Gastroesophageal sphincter (tissue), 4 donors: ENCODE data around the gene PLPPR3. TPM values are rescaled to one million over a fixed set of nuclear protein-coding genes. Genes with fewer than 3 reads are reported as not detected.

Experiments used
- ATAC-seq: fragments of 150-250 bp; one replicate; pipeline ENCODE4 v1.9.1; 2016; ENCODE audit warnings: mild to moderate bottlenecking, moderate library complexity
- H3K27ac ChIP-seq, 4 donors: fragments of 200-600 bp; sonication (generic) in 3 of 4; 1 replicate in 3 of 4; 2 replicates in 1 of 4; pipeline ENCODE4 v1.5.1; 2016 to 2019
- H3K27me3 ChIP-seq: fragments of 200-600 bp; sonication (generic); one replicate; pipeline ENCODE4 v1.5.1; 2019
- H3K36me3 ChIP-seq, 2 donors: fragments of 200-600 bp; sonication (generic); one replicate each; pipeline ENCODE4 v1.5.1; 2019; ENCODE audit warnings: control low read depth in 1 of 2
- H3K4me1 ChIP-seq, 3 donors: fragments of 200-600 bp; sonication (generic); 1 replicate in 2 of 3; 2 replicates in 1 of 3; pipeline ENCODE4 v1.5.1; 2016 to 2019; ENCODE audit warnings: control low read depth in 2 of 3
- H3K4me3 ChIP-seq, 2 donors: fragments of 200-600 bp; sonication (generic); one replicate each; pipeline ENCODE4 v1.5.1; 2019; ENCODE audit warnings: mild to moderate bottlenecking in 1 of 2, moderate library complexity in 1 of 2
- H3K9me3 ChIP-seq, 3 donors: fragments of 200-600 bp; sonication (generic); one replicate each; pipeline ENCODE4 v1.5.1; 2017 to 2019; ENCODE audit warnings: control low read depth in 2 of 3
- EP300 ChIP-seq: sonication (generic); formaldehyde crosslinking; IDR thresholded peaks from one replicate; pipeline ENCODE4 v1.6.1; 2017; ENCODE audit warnings: antibody characterized with exemption, mild to moderate bottlenecking
- POLR2A ChIP-seq, 2 donors: fragments of 450-650 bp; IDR thresholded peaks; one replicate each; pipeline ENCODE4 v1.6.1; 2017; ENCODE audit warnings: antibody characterized with exemption in 2 of 2, mild to moderate bottlenecking in 2 of 2, moderate library complexity in 1 of 2
- POLR2AphosphoS5 ChIP-seq: sonication (generic); formaldehyde crosslinking; IDR thresholded peaks from one replicate; pipeline ENCODE4 v1.6.1; 2017; ENCODE audit warnings: antibody characterized with exemption
- WGBS, 2 donors: methylation state at CpG; one replicate each; pipeline ENCODE4 v1.1.5; 2018; ENCODE audit warnings: low coverage in 1 of 2; 5-methylcytosine and 5-hydroxymethylcytosine counted together
- total RNA-seq, 4 donors: library from RNA; depleted of rRNA; stranded (reverse); fragments of >200 nt; gene quantifications; one replicate each; pipeline ENCODE4 v1.1.0, GENCODE V29; 2016
- TF ChIP-seq, protein P1 (sequence below), 4 experiments: fragments of 200-600 bp in 2 of 4; fragments of 450-650 bp in 2 of 4; sonication (generic) in 1 of 4; IDR thresholded peaks; one replicate each; pipeline ENCODE4 v1.5.1; 2017 to 2019; ENCODE audit warnings: antibody characterized with exemption in 4 of 4, mild to moderate bottlenecking in 2 of 4, moderate library complexity in 2 of 4

Gene PLPPR3
- total RNA-seq, 4 donors from 2014 or later, result not detected

DNA sequence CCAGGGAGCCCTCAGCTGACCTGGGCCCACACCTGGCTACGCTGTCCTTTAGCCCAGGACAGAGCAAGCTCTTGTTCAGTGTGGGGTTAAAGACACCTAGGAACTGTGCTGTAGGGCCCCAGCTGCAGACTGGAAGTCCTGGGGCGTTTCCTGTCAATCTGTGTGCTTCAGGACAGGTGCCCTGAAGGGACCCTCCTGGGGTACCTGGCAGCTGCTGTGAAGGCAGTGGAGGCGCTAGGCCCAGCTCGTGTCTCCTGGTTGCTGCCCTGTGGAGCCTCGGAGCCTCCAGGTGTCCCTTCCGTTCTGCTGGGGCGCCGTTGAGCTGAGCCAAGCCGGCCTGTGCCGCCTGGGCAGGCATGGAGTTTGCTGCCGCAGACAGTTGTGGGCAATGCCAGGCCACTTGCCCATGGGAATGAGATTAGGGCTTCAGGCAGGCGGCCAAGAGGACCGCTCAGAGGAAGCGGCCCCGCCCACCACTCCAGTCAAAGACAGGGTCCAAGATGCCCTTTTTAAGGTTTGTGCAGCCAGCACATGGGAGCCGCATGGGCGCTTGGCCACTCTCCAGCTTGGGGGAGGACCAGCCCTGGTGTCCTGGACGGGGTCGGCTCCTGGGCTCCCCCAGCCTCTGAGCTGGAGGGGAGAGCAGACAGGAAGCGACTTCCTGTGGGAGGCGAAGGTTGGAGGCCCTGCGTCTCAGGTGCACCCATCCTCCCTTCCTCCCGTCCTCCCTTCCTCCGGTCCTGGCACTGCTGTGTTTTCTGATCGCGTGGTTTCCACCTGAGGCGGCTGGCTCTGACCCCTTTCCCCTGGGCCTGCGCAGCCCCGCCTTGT lies 20.5 kb downstream of the PLPPR3 start:
- 0% methylated on average over 2 of the region's 29 CpGs; no CpG with 5 or more reads in 1 of the 2 donors for WGBS, 2 donors
- H3K9me3 ChIP-seq, result no peaks in the 10 kb centered on the region
- peaks cover 0 to 46% of the 10 kb centered on the region in 2 donors for H3K36me3 ChIP-seq
- peak overlapping the region in 3 of 4 donors; percentile 63 to 99 (median 71) for H3K27ac ChIP-seq
- no peak for ATAC-seq
- peaks cover 5 to 84% (median 56%) of the 10 kb centered on the region in 3 donors for H3K4me1 ChIP-seq
- no peaks in the 10 kb centered on the region for H3K27me3 ChIP-seq
- peak overlapping the region in 1 of 2 donors; percentile 98 for H3K4me3 ChIP-seq
- TF ChIP-seq, protein P1, sequence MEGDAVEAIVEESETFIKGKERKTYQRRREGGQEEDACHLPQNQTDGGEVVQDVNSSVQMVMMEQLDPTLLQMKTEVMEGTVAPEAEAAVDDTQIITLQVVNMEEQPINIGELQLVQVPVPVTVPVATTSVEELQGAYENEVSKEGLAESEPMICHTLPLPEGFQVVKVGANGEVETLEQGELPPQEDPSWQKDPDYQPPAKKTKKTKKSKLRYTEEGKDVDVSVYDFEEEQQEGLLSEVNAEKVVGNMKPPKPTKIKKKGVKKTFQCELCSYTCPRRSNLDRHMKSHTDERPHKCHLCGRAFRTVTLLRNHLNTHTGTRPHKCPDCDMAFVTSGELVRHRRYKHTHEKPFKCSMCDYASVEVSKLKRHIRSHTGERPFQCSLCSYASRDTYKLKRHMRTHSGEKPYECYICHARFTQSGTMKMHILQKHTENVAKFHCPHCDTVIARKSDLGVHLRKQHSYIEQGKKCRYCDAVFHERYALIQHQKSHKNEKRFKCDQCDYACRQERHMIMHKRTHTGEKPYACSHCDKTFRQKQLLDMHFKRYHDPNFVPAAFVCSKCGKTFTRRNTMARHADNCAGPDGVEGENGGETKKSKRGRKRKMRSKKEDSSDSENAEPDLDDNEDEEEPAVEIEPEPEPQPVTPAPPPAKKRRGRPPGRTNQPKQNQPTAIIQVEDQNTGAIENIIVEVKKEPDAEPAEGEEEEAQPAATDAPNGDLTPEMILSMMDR (IDR thresholded peaks at IDR 0.05), result no peak
- peak; percentile 64 for TF ChIP-seq POLR2AphosphoS5
- no peak for TF ChIP-seq EP300
- no peak for TF ChIP-seq POLR2A (IDR thresholded peaks at IDR 0.05)

DNA sequence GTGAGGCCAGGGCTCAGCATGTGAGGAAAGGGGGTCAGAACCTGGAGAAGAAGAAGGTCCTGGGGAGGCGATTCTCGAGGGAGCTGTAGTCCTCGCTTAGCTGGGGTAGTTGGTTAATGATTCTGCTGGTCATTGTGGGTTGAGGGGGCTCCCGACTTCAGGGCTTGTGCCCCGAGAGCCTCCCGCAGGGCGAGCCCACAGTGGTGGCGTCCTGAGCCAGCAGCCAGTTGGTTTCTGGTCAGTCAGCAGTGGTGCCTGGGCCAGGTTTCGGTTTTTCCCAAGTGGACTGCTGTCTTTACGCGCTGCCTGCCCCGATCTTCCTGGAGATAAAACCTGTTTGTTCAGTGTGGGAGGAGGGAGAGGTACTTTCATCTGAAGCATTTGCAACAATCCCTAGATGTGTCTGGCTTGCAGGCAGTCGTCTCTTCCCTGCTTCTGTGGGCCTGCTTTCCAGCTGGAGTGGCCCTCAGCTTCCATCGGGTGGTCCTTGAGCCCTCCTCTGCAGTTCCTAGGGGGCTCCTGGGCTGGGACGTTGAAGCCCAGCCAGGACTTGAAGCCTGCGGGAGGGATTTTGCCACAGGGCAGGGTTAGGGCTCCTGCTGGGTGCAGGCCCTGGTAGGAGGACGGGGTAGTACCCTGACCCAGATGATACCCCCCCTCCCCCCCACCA lies 21.3 kb downstream of the PLPPR3 start:
- WGBS, 2 donors, result 33 to 39% methylated on average over 1 to 3 of the region's 17 CpGs
- Histone ChIP-seq H3K9me3 (no peaks in the 10 kb centered on the region), H3K4me1 (peaks cover 5 to 86% (median 62%) of the 10 kb centered on the region in 3 donors), H3K4me3 (peak overlapping the region in 1 of 2 donors; percentile 98), H3K27me3 (no peaks in the 10 kb centered on the region), H3K36me3 (peaks cover 0 to 38% of the 10 kb centered on the region in 2 donors), H3K27ac (peak overlapping the region in 3 of 4 donors; percentile 63 to 99 (median 71))
- ATAC-seq, result no peak
- TF ChIP-seq, protein P1 (IDR thresholded peaks at IDR 0.05), result no peak
- TF ChIP-seq POLR2AphosphoS5 (no peak), EP300 (no peak), POLR2A (IDR thresholded peaks at IDR 0.05) (no peak)

DNA sequence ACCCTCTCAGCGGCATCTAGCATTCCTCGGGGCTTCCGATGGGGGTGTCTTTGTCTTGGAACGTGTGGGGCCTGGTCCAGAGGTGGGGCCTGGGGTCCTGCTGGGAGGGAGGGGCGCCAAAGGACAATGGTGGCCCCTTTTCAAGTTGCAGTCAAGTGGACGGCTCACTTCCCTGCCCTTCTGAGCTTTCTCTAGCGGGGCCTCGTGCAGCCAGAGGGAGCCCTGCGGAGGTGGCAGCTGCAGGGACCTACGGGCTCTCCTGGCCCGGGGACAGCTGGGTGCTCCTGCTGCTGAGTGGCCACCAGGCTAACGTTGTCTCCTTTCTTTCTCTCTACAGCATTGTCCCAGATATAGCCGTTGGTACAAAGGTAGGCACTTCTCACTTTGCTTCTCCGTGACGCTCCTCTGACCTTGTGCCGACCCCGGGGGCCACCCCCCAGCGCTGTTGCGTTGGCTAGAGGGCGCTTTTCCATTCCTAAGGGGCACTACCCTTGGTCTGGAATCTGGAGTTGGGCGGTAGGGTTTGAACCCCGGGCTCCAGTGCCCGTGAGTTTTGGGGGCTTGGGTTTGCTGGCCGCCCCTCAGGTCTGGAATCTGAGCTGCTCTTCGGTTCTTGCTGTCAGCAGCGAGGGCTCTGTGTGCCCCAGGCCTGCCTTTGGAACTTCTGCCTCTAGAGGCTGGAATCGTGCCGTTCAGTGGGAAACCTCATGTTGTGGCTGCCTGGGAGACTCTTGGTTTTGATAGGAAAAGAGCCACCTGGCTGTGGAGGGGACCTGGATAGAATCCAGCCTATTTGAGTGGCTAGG lies 22.5 kb downstream of the PLPPR3 start:
- no peak for ATAC-seq
- no peak for TF ChIP-seq EP300
- TF ChIP-seq, protein P1 (IDR thresholded peaks at IDR 0.05), result peak in 2 of 4 experiments; percentile 7 to 11
- peak overlapping the region; percentile 79 to 98 for H3K4me3 ChIP-seq
- H3K9me3 ChIP-seq, result no peaks in the 10 kb centered on the region
- 6 to 13% methylated on average over 3 to 12 of the region's 28 CpGs for WGBS, 2 donors
- H3K27me3 ChIP-seq, result no peaks in the 10 kb centered on the region
- H3K36me3 ChIP-seq, result peaks cover 0 to 26% of the 10 kb centered on the region in 2 donors
- H3K4me1 ChIP-seq, result peaks cover 5 to 78% (median 62%) of the 10 kb centered on the region in 3 donors
- peak overlapping the region in 3 of 4 donors; percentile 99 to 100 (median 99) for H3K27ac ChIP-seq

DNA sequence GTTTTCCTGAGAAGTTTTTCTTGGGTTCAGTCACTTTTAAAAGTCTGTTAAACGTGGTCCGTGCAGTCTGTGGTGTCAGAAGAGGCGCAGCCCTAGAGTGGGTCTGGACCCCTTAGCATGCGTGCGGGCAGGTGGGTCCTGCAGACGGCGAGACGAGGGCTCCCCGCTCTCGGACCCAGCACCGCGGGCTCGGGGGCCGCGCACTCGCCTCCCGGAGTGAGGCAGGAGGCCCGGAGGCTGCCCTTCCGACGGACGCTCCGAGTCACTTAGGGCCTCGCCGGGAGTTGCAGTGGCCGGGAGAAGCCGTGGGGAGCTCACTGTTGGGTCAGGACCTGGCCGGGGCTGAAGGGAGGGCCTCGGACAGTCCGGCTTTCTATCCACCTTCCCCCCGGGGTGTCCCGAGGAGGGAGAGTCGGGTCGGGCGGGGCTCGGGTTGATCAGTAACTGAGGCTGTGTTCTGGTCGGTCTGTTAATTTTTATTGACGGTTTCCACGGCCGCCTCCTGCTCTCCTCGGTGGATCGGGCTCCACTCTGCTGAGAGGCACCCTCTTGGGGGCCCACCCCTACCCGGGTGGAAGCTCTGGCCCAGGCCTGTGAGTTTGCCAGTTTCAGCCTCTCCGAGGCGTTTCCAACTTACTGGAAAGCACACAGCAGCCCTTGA lies 23.2 kb downstream of the PLPPR3 start:
- 0% methylated on average over 4 of the region's 44 CpGs; no CpG with 5 or more reads in 1 of the 2 donors for WGBS, 2 donors
- H3K4me1 ChIP-seq, result peaks cover 5 to 71% (median 59%) of the 10 kb centered on the region in 3 donors
- H3K27me3 ChIP-seq, result no peaks in the 10 kb centered on the region
- H3K36me3 ChIP-seq, result peaks cover 0 to 19% of the 10 kb centered on the region in 2 donors
- no peak for ATAC-seq
- TF ChIP-seq EP300 (no peak), POLR2AphosphoS5 (no peak), POLR2A (IDR thresholded peaks at IDR 0.05) (no peak)
- TF ChIP-seq, protein P1 (IDR thresholded peaks at IDR 0.05), result no peak
- H3K9me3 ChIP-seq, result no peaks in the 10 kb centered on the region
- peak overlapping the region in 3 of 4 donors; percentile 99 to 100 (median 99) for H3K27ac ChIP-seq
- H3K4me3 ChIP-seq, result peak overlapping the region; percentile 79 to 98
